Measurements from ENCODE around the gene ATP8B4. TPM values are rescaled to one million over a fixed set of nuclear protein-coding genes. Genes with fewer than 3 reads are reported as not detected.

The ATP8B4 gene
- polyA plus RNA-seq, 3 donors, result 6.1 to 9.6 (median 6.8) TPM

- H3K9me3 Mint-ChIP-seq, result peaks cover 3 to 10% (median 5%) of the 10 kb centered on the region in 7 donors
- no peaks in the 10 kb centered on the region for H3K79me2 ChIP-seq (ENCODE audit: insufficient read depth, low read length)
- H2AFZ ChIP-seq (ENCODE audit: insufficient read depth, low read depth, low read length, poor library complexity, severe bottlenecking), result no peak overlapping the region
- no peak overlapping the region for H3K27ac Mint-ChIP-seq
- intact Hi-C loops (cut with micrococcal nuclease), result loop anchor here (10.0 kb wide), 2 partner anchors 274 to 914 kb away; no protein-coding TSS in a partner anchor
- peaks cover 0 to 2% (median 0%) of the 10 kb centered on the region in 3 donors for H3K27me3 Mint-ChIP-seq (ENCODE audit: low read depth in 3 of 3)
- TF ChIP-seq, protein P1, sequence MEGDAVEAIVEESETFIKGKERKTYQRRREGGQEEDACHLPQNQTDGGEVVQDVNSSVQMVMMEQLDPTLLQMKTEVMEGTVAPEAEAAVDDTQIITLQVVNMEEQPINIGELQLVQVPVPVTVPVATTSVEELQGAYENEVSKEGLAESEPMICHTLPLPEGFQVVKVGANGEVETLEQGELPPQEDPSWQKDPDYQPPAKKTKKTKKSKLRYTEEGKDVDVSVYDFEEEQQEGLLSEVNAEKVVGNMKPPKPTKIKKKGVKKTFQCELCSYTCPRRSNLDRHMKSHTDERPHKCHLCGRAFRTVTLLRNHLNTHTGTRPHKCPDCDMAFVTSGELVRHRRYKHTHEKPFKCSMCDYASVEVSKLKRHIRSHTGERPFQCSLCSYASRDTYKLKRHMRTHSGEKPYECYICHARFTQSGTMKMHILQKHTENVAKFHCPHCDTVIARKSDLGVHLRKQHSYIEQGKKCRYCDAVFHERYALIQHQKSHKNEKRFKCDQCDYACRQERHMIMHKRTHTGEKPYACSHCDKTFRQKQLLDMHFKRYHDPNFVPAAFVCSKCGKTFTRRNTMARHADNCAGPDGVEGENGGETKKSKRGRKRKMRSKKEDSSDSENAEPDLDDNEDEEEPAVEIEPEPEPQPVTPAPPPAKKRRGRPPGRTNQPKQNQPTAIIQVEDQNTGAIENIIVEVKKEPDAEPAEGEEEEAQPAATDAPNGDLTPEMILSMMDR (IDR thresholded peaks at IDR 0.05), result no peak
- no peak for DNase-seq
- no peaks in the 10 kb centered on the region for H3K36me3 ChIP-seq (replicated peaks in 1 of 2; ENCODE audit: control insufficient read depth in 1 of 2, insufficient read depth in 2 of 2, low read length in 2 of 2)
- H3K4me3 ChIP-seq (replicated peaks in 1 of 3; ENCODE audit: low read depth in 2 of 3, low read length in 3 of 3), result no peak overlapping the region
- peaks cover 19% of the 10 kb centered on the region for H3K4me1 Mint-ChIP-seq
- no peaks in the 10 kb centered on the region for H3K9me3 ChIP-seq (replicated peaks in 1 of 2; ENCODE audit: control insufficient read depth in 1 of 2, insufficient read depth in 1 of 2, low read length in 2 of 2)
- H3K9ac ChIP-seq (ENCODE audit: insufficient read depth, low read length, poor library complexity, severe bottlenecking), result no peak overlapping the region
- H3K4me3 Mint-ChIP-seq, result no peak overlapping the region
- no peaks in the 10 kb centered on the region for H3K27me3 ChIP-seq (ENCODE audit: control insufficient read depth in 2 of 2, insufficient read depth in 2 of 2, low read length in 2 of 2)
- no CpG with 5 or more reads among the region's 4 CpGs for WGBS (ENCODE audit: insufficient coverage)
- peaks cover 11 to 16% of the 10 kb centered on the region in 2 donors for H3K4me1 ChIP-seq (ENCODE audit: control insufficient read depth in 1 of 2, insufficient read depth in 2 of 2, low read length in 2 of 2)
- no peak overlapping the region for H3K27ac ChIP-seq (ENCODE audit: low read depth in 1 of 2, low read length in 2 of 2)
- H3K4me2 ChIP-seq (replicated peaks; ENCODE audit: extremely low read depth, low read length, poor library complexity, severe bottlenecking), result no peak overlapping the region
- H4K20me1 ChIP-seq (ENCODE audit: insufficient read depth, low read length), result no peaks in the 10 kb centered on the region
- peaks cover 0 to 7% of the 10 kb centered on the region in 2 donors for H3K36me3 Mint-ChIP-seq
Observed at GRCh38 chr15:50148362-50148963, 29.4 kb upstream of the ATP8B4 start.

- H3K79me2 ChIP-seq (ENCODE audit: insufficient read depth, low read length), result no peaks in the 10 kb centered on the region
- H3K27me3 Mint-ChIP-seq (ENCODE audit: low read depth in 3 of 3), result peaks cover 0 to 2% (median 0%) of the 10 kb centered on the region in 3 donors
- WGBS (ENCODE audit: insufficient coverage), result no CpG with 5 or more reads among the region's 2 CpGs
- no peak overlapping the region for H3K4me2 ChIP-seq (replicated peaks; ENCODE audit: extremely low read depth, low read length, poor library complexity, severe bottlenecking)
- no peaks in the 10 kb centered on the region for H3K36me3 ChIP-seq (replicated peaks in 1 of 2; ENCODE audit: control insufficient read depth in 1 of 2, insufficient read depth in 2 of 2, low read length in 2 of 2)
- intact Hi-C loops (cut with micrococcal nuclease), result loop anchor here (10.0 kb wide), 2 partner anchors 272 to 912 kb away; no protein-coding TSS in a partner anchor
- H3K27ac Mint-ChIP-seq, result peak overlapping the region in 4 of 7 donors; percentile 15 to 79 (median 36)
- no peaks in the 10 kb centered on the region for H3K9me3 ChIP-seq (replicated peaks in 1 of 2; ENCODE audit: control insufficient read depth in 1 of 2, insufficient read depth in 1 of 2, low read length in 2 of 2)
- peak overlapping the region in 1 of 3 experiments; percentile 26 for H3K4me3 ChIP-seq (replicated peaks in 1 of 3; ENCODE audit: low read depth in 2 of 3, low read length in 3 of 3)
- H3K36me3 Mint-ChIP-seq, result peaks cover 0 to 7% of the 10 kb centered on the region in 2 donors
- H3K9me3 Mint-ChIP-seq, result peaks cover 3 to 10% (median 5%) of the 10 kb centered on the region in 7 donors
- TF ChIP-seq, protein P1 (IDR thresholded peaks at IDR 0.05), result no peak
- peak overlapping the region; percentile 44 for H2AFZ ChIP-seq (ENCODE audit: insufficient read depth, low read depth, low read length, poor library complexity, severe bottlenecking)
- H3K4me3 Mint-ChIP-seq, result no peak overlapping the region
- H3K27me3 ChIP-seq (ENCODE audit: control insufficient read depth in 2 of 2, insufficient read depth in 2 of 2, low read length in 2 of 2), result no peaks in the 10 kb centered on the region
- H3K4me1 Mint-ChIP-seq, result peaks cover 27% of the 10 kb centered on the region
- H3K9ac ChIP-seq (ENCODE audit: insufficient read depth, low read length, poor library complexity, severe bottlenecking), result no peak overlapping the region
- no peak for DNase-seq
- H3K27ac ChIP-seq (ENCODE audit: low read depth in 1 of 2, low read length in 2 of 2), result peak overlapping the region in 1 of 2 donors; percentile 50
- H4K20me1 ChIP-seq (ENCODE audit: insufficient read depth, low read length), result no peaks in the 10 kb centered on the region
- H3K4me1 ChIP-seq (ENCODE audit: control insufficient read depth in 1 of 2, insufficient read depth in 2 of 2, low read length in 2 of 2), result peaks cover 11 to 24% of the 10 kb centered on the region in 2 donors
Observed at GRCh38 chr15:50146632-50147031, 27.6 kb upstream of the ATP8B4 start.

All from CD14-positive monocyte (primary cell).